ENCODE measurements around the gene ADPRH.

DNA sequence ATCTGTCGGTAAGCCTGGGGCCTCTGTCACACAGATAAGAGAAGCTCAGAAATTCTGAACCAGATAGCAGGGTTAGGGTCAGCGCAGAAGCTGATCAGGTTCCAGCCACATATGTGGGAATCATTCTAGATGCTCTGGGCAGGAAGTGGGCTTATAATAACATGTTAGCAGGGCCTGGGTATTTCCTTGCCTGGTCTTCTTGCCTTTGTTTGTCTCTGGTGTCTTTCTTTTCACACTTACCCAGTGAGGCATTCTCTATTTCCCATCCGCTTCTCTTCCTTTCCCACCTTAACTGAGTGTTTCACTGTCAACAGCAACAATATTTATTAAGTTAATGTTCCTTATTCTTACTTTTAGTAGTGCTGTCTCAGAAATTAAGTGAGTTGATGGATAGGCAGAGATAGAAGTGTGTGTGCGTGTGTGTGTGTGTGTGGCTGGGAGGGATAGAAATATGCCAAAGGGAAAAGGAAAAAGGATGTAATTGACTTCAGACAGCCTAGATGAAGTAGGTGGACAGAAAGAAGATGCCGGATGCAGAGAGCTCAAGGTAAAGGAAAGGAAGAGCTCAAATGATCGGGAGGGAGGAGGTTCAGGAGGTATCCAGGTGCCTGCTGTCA lies 20.4 kb downstream of the ADPRH start:
- TF ChIP-seq, protein P1, sequence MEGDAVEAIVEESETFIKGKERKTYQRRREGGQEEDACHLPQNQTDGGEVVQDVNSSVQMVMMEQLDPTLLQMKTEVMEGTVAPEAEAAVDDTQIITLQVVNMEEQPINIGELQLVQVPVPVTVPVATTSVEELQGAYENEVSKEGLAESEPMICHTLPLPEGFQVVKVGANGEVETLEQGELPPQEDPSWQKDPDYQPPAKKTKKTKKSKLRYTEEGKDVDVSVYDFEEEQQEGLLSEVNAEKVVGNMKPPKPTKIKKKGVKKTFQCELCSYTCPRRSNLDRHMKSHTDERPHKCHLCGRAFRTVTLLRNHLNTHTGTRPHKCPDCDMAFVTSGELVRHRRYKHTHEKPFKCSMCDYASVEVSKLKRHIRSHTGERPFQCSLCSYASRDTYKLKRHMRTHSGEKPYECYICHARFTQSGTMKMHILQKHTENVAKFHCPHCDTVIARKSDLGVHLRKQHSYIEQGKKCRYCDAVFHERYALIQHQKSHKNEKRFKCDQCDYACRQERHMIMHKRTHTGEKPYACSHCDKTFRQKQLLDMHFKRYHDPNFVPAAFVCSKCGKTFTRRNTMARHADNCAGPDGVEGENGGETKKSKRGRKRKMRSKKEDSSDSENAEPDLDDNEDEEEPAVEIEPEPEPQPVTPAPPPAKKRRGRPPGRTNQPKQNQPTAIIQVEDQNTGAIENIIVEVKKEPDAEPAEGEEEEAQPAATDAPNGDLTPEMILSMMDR (IDR thresholded peaks at IDR 0.05), result no peak
- TF ChIP-seq POLR2A (IDR thresholded peaks at IDR 0.05), result no peak
